OCI-LY3 (cell line): ENCODE measurements around the gene PTPRM.

ENCODE experiments used
- CTCF ChIP-seq: fragments of 200-600, 300-600 bp; sonication (generic); IDR thresholded peaks from 2 replicates; pipeline ENCODE4 v1.5.1; 2014; ENCODE audit warnings: antibody characterized with exemption, low read length, low read depth
- EZH2phosphoT487 ChIP-seq: fragments of 200-600 bp; shearing (Covaris generic); IDR thresholded peaks from 2 replicates; pipeline ENCODE4 v1.6.1; 2018; ENCODE audit warnings: antibody characterized with exemption, mixed run types, low read depth

- TF ChIP-seq CTCF = no peak
- TF ChIP-seq EZH2phosphoT487 = no peak
These were observed 181.3 kb downstream of the PTPRM start for GRCh38 chr18:7748251-7749007.
